ENCODE results near the gene KATNAL2. TPM values are rescaled to one million over a fixed set of nuclear protein-coding genes. Genes with fewer than 3 reads are reported as not detected.

Gene KATNAL2
- total RNA-seq, 1 experiment from 2014 or later = 12.1 TPM

DNA sequence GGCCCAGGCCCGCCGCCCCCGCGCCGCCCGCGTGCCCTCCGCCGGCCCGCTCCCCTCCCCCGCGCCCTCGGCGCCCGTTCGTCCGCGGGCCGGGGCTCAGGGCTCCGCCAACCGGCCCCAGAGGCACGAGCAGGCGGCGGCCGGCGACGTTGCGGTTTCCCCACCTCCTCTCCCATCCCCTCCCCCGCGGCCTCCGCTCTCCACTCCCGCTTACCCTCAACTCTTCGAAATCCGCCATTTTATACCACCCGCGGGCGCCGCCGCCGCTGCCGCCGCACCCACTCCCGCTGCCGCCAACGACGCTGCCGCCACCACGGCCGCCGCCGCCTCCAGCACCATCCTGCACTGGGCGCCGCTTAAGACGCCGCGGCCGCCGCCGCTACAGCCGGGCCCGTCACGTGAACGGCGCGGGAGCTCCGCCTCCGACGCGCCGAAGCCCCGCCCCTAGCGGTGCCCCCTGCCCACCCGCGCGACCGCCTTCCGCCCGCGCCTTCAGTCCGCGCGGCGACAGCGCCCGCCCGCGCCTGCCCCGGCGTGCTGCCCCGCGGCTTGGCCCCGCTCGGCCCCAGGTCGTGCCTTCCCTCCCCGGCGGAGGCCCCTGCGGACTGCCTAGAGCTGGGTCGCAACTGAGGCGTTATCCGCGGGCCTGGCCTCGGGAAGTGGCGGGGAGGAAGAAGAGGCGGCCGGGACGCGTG lies at the start of gene KATNAL2, which contains the start of gene PIAS2 (continued):
- TF ChIP-seq PREB (CRISPR knock-in tag; IDR thresholded peaks at IDR 0.05; ENCODE audit: borderline replicate concordance) (no peak), TEAD1 (CRISPR knock-in tag; IDR thresholded peaks at IDR 0.05) (0 out of 2 replicates have a peak, but pooled peaks have one; percentile 73), SP1 (CRISPR knock-in tag; conservative IDR thresholded peaks at IDR 0.05) (peak; percentile 70), FOXP1 (CRISPR knock-in tag; IDR thresholded peaks at IDR 0.05; ENCODE audit: borderline replicate concordance) (peak; percentile 96), ZNF232 (CRISPR knock-in tag; IDR thresholded peaks at IDR 0.05) (peak; percentile 37; the same call in 1 of the 2 replicates), JAZF1 (CRISPR knock-in tag; IDR thresholded peaks at IDR 0.05) (no peak), ZNF423 (CRISPR knock-in tag; IDR thresholded peaks at IDR 0.05) (no peak), E2F1 (CRISPR knock-in tag; IDR thresholded peaks at IDR 0.05) (no peak), ZNF263 (CRISPR knock-in tag; IDR thresholded peaks at IDR 0.05; ENCODE audit: low read depth) (no peak), PRRX2 (CRISPR knock-in tag; IDR thresholded peaks at IDR 0.05) (no peak), NFE2L1 (CRISPR knock-in tag; IDR thresholded peaks at IDR 0.05) (no peak), ATF3 (CRISPR knock-in tag; conservative IDR thresholded peaks at IDR 0.05) (no peak), TEAD4 (CRISPR knock-in tag; IDR thresholded peaks at IDR 0.05) (no peak), TCF7 (CRISPR knock-in tag; IDR thresholded peaks at IDR 0.05; ENCODE audit: low read depth) (no peak; the same call in 1 of the 2 replicates), NR3C1 (CRISPR knock-in tag; conservative IDR thresholded peaks at IDR 0.05; ENCODE audit: low read depth) (no peak; the same call in 1 of the 2 replicates), GTF2I (CRISPR knock-in tag; conservative IDR thresholded peaks at IDR 0.05) (no peak), CREM (CRISPR knock-in tag; IDR thresholded peaks at IDR 0.05) (peak; percentile 76; the same call in 1 of the 2 replicates), AR (CRISPR knock-in tag; IDR thresholded peaks at IDR 0.05) (no peak), ATF6 (CRISPR knock-in tag; IDR thresholded peaks at IDR 0.05) (no peak), USF1 (CRISPR knock-in tag; IDR thresholded peaks at IDR 0.05) (peak; percentile 83), MXD4 (CRISPR knock-in tag; IDR thresholded peaks at IDR 0.05; ENCODE audit: borderline replicate concordance) (no peak)
- TF ChIP-seq, protein P1, sequence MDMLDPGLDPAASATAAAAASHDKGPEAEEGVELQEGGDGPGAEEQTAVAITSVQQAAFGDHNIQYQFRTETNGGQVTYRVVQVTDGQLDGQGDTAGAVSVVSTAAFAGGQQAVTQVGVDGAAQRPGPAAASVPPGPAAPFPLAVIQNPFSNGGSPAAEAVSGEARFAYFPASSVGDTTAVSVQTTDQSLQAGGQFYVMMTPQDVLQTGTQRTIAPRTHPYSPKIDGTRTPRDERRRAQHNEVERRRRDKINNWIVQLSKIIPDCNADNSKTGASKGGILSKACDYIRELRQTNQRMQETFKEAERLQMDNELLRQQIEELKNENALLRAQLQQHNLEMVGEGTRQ (CRISPR knock-in tag; IDR thresholded peaks at IDR 0.05) = peak; percentile 96
- TF ChIP-seq, protein P2, sequence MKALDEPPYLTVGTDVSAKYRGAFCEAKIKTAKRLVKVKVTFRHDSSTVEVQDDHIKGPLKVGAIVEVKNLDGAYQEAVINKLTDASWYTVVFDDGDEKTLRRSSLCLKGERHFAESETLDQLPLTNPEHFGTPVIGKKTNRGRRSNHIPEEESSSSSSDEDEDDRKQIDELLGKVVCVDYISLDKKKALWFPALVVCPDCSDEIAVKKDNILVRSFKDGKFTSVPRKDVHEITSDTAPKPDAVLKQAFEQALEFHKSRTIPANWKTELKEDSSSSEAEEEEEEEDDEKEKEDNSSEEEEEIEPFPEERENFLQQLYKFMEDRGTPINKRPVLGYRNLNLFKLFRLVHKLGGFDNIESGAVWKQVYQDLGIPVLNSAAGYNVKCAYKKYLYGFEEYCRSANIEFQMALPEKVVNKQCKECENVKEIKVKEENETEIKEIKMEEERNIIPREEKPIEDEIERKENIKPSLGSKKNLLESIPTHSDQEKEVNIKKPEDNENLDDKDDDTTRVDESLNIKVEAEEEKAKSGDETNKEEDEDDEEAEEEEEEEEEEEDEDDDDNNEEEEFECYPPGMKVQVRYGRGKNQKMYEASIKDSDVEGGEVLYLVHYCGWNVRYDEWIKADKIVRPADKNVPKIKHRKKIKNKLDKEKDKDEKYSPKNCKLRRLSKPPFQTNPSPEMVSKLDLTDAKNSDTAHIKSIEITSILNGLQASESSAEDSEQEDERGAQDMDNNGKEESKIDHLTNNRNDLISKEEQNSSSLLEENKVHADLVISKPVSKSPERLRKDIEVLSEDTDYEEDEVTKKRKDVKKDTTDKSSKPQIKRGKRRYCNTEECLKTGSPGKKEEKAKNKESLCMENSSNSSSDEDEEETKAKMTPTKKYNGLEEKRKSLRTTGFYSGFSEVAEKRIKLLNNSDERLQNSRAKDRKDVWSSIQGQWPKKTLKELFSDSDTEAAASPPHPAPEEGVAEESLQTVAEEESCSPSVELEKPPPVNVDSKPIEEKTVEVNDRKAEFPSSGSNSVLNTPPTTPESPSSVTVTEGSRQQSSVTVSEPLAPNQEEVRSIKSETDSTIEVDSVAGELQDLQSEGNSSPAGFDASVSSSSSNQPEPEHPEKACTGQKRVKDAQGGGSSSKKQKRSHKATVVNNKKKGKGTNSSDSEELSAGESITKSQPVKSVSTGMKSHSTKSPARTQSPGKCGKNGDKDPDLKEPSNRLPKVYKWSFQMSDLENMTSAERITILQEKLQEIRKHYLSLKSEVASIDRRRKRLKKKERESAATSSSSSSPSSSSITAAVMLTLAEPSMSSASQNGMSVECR (CRISPR knock-in tag; IDR thresholded peaks at IDR 0.05; ENCODE audit: borderline replicate concordance) = no peak
- TF ChIP-seq, protein P3, sequence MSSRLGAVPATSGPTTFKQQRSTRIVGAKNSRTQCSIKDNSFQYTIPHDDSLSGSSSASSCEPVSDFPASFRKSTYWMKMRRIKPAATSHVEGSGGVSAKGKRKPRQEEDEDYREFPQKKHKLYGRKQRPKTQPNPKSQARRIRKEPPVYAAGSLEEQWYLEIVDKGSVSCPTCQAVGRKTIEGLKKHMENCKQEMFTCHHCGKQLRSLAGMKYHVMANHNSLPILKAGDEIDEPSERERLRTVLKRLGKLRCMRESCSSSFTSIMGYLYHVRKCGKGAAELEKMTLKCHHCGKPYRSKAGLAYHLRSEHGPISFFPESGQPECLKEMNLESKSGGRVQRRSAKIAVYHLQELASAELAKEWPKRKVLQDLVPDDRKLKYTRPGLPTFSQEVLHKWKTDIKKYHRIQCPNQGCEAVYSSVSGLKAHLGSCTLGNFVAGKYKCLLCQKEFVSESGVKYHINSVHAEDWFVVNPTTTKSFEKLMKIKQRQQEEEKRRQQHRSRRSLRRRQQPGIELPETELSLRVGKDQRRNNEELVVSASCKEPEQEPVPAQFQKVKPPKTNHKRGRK (CRISPR knock-in tag; IDR thresholded peaks at IDR 0.05; ENCODE audit: borderline replicate concordance) = no peak

Measured in WTC11 (cell line).